A549 treated with GW870086 at 1 μM for 4 hours (cell line): Measurements from ENCODE around the gene ZNF425. TPM values are rescaled to one million over a fixed set of nuclear protein-coding genes. Genes with fewer than 3 reads are reported as not detected.

Experiments
- total RNA-seq: library from RNA; stranded (reverse); fragments of 200-300 nt; extraction: Qiagen RNA extraction; gene quantifications from 5 replicates; pipeline ENCODE4 v1.2.3, GENCODE V29; 2022; ENCODE audit warnings: low read depth

The ZNF425 gene
- total RNA-seq, result 1.0 to 1.7 TPM (median 1.4 TPM) in 5 replicates

GRCh38 chr7:149125863-149126661 lies at the start of gene ZNF425:
Gene ZNF425 (minus strand): TSS chr7:149126324. CDS start chr7:149126213, 111 bp downstream.

GRCh38 chr7:149147072-149147751 lies 21.1 kb upstream of the ZNF425 start, which contains the start of gene ZNF398:
Gene ZNF398 (plus strand): TSS chr7:149147453. CDS start chr7:149147743, 290 bp downstream.

GRCh38 chr7:149090397-149091195 lies 35.5 kb downstream of the ZNF425 start, which contains the start of gene ZNF786:
Gene ZNF786 (minus strand): TSS chr7:149090718. CDS start chr7:149090640, 78 bp downstream.

Other genes starting within 250 kb of the ZNF425 start
- 19.1 to 22.7 TPM (median 21.7 TPM) in 5 replicates for gene EZH2, start 242.0 kb downstream of the ZNF425 start, total RNA-seq
- 170 to 188 TPM (median 178 TPM) in 5 replicates for gene PDIA4, start 97.8 kb downstream of the ZNF425 start, total RNA-seq
- 5.5 to 6.4 TPM (median 6.1 TPM) in 5 replicates for gene ZNF786, start 35.6 kb downstream of the ZNF425 start, total RNA-seq
- 8.0 to 10.2 TPM (median 9.7 TPM) in 5 replicates for gene ZNF398, start 21.1 kb upstream of the ZNF425 start, total RNA-seq
- 17.0 to 24.9 TPM (median 24.6 TPM) in 5 replicates for gene ZNF282, start 69.2 kb upstream of the ZNF425 start, total RNA-seq
- gene ZNF212, start 113.3 kb upstream of the ZNF425 start, total RNA-seq, result 10.7 to 12.2 TPM (median 10.9 TPM) in 5 replicates
- gene ZNF783, start 135.9 kb upstream of the ZNF425 start, total RNA-seq, result 4.7 to 6.9 TPM (median 5.7 TPM) in 5 replicates